Stimulated activated naive CD8-positive, alpha-beta T cell treated with anti-CD3 and anti-CD28 coated beads, Interleukin-15, Interleukin-2, amounts not matched to agents 100 U/mL and 50 U/mL, for 24 hours (primary cell): ENCODE data around the gene MBP.

ENCODE experiments used
- ATAC-seq: fragments of 150-1000 bp; cut with Tn5 transposase; one replicate; pipeline ENCODE4 v1.10.0; 2021
- DNase-seq: peaks from one replicate; pipeline ENCODE4 v3.0.0; 2021

MBP gene

DNA sequence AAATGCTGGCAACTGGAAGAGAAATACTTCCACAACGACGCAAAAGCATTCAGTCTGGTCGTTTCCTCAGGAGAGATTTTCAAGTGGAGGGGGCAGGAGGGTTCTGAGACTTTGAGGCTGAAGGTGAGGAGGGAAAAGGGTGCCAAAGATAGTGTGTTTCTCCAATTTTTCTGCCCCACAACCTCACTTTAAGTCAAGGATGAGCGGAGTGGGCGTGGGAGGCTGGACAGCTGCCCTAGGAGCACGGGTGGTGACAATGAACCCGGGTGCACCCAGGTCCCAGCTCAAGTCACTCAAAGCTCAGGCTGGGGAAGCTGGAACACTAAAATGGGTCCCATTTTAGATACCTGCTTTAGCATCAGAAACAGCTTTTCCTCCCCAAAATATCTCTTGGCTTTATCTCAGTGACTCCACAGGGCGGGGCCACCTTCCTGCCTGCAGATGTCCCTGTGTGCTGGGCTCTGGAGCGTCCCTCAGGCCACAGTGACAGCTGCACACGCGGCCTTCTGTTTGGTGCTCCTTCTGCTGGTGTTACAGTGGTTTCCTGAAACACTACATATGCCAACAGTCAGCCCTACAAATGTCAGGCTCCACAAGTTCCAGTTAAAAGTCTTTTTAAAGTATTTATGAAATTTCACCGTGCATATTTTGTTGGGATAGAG lies 1.4 kb upstream of the MBP start:
- no peak for ATAC-seq
- DNase-seq: no peak

DNA sequence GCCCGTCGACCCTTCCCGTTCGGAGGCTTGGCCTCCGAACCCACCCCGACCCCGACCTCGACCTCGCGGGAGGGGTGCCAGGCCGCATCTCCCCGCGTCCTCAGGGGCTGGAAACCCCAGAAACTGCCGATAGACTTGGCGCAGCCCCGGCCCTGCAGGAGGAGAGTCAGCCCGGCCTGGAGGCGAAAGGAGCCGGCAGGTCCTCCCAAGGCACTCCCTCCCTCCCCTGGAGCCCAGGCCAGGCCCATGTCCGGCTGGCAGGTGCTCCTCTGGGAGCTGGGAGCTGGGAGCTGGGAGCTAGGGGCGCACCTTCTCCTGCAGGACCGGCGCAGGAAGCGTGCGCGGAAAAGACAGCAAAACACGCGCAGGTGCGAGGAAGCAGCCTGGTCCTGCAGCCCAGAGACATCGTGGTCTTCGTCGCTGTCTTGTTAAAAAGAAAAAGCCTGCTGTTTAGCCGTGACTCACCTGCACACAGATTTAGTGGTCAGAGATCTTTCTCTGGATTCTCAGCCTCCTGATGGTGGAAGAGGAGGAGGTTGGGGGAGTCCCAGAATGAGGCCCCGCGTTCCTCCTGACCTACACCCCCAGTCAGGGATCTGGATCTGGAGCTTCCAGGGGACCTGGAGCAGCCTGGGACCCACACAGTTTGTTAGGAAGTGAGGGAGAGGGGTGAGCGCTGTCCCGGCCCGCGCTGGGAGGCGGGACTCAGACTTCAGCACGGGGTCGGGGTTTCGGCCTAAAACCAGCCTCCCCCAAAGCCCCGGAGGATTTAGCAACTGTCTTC lies 660 bp upstream of the MBP start:
- DNase-seq: no peak

DNA sequence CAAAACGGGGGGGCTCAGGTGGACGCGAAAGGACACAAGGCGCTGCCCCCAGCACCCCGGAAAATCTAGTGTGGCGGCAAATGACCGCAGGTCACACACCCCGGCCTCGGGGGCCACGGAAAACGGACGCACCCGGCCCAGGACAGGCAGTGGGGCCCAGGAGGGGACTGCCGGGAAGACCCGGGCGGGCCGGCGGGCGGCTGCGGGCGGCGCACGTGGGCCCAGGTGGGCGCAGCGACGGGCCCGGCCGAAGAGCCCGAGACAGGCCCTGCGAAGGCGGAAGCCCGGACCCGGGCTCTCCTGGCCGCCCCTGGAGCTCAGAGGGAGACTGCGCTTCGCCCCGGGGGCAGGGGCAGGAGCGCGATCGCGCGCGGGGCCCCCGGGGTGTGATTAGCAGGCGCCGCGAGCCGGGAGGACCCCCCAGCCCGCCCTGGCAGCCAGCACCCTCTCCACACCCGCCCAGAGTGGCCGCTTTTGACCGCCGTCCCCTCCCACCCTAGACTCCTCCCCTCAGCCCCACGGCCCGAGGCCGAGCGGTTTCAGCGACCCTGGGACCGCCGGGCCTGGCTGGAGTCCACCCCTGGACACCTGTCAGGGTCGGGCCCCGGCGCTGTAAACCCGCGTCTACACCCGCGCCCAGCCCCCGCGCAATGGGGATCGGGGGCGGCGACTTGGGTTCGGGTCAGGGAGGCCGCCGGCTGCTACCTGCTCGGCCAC lies 773 bp downstream of the MBP start:
- DNase-seq: peak; percentile 64
- peak; percentile 52 for ATAC-seq

More for the DNA sequence above, 660 bp upstream of the MBP start:
- ATAC-seq: no peak

DNA sequence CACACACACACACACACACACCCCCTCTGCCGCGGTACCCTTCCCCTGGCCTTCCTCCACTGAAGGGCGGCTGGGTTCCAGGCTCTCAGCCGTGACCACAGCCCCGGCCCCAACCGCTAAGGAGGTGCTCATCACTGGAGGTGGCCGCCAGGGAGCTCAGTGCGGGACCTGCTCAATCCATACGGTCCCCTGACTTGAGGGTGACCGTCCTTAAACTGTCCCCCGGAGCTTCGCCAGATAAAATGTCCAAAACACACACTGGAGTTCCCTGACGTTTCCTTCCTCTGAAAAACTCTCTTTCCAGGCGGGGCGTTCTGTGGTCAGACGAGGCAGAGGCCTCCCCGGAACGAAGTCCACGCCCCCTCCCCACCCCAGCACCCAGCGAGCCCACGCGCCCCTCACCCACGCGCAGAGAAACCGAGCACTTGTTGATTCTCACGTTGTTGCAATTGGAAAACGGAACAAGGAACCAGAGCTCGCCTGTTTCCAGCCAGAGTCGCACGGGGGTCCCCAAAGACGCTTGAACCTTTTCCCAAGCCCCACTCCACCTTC lies 1.4 kb downstream of the MBP start:
- ATAC-seq: peak; percentile 42
- peak; percentile 67 for DNase-seq

DNA sequence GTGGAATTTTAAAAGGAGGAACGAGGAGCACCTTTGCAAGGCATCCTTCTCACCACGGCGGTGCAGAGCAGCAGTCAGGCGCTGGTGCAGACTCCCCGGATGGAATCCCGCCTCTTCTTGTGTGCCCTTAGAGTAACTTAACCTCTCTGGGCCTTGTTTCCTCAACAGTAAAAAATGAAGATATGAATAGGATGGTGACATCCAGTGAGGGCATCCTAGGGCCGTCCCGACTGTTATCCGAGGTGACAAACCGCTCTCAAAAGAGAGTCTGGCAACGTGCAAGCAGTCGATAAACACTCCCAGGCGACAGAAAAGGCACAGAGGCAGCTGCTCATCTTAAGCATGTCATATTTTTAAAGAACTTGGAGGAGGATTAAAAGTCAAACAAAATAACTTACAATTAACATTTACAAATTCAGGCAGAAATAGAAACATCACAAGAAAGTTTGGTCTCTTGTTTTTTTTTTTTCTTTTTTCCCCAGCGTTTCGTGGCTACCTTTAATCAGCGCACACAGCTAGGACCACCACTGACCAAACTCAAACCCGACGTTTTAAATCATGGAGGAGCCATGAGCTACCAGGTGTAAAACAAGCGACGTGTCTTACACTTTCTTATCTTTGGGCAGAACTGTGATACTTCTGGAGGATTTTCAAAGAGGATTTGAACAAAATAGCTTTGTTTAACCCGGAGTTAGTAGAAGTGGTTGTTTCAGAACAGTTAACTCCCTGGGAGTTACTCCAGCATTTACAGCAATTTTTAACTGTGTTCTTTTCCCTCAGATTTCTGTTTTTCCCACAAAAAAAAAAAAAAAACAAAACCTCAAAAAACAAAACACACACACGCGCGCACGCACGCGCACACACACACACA lies 2.1 kb downstream of the MBP start:
- DNase-seq (no peak), ATAC-seq (no peak)

DNA sequence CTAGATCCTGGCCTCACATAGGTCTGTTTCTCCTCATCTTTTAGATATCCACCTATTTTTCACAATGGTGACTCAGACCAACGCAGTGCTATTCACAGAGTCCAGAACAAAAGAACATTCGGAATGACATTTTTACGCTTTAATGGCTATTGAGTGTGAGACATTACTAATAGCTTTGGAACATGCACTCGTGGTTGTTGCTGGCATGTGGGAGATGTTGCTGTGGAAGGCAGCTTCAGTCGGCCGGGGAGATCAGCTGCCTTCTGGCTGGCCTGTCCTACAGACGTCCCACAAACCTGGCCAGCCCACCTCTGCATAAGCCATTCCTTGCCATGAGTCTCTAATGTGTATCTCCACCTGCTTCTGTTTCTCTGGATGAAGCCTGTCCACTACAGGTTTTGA lies 3.4 kb downstream of the MBP start:
- ATAC-seq (no peak), DNase-seq (no peak)

DNA sequence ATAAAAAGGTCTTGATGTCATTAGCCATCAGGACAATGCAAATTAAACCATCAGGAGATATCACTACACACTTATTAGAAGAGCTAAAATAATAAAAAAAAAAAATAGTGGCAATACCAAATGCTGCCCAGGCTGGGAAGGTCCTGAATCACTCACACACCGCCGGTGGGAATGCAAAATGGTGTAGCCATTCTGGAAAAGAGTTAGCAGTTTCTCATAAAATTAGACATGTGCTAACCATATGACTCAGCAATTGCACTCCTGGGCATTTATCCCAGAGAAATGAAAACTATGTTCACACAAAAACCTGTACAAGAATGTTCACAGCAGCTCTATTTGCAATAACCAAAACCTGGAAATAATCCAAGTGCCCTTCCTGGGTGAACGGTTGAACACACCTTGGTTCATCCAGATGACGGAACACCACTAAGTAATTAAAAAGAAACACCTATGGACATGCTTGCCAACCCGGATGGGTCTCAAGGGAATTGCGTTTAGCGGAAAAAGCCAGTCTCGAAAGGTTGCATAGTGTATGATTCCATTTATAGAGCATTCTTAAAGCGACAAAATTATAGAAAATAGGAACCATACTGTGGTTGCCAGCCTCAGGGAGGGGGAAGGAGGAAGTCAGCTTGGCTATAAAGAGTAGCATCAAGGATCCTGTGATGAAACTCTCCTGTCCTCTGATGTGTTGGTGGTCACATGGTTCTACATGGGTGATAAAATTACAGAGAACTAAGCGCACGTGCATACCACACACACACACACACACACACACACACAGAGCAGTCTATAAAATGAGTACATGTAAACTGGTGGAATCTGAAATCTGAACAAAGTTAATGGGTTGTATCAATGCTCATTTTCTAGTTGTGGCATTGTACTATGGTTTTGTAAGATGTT lies 4.6 kb downstream of the MBP start:
- DNase-seq: no peak
- peak; percentile 36 for ATAC-seq

DNA sequence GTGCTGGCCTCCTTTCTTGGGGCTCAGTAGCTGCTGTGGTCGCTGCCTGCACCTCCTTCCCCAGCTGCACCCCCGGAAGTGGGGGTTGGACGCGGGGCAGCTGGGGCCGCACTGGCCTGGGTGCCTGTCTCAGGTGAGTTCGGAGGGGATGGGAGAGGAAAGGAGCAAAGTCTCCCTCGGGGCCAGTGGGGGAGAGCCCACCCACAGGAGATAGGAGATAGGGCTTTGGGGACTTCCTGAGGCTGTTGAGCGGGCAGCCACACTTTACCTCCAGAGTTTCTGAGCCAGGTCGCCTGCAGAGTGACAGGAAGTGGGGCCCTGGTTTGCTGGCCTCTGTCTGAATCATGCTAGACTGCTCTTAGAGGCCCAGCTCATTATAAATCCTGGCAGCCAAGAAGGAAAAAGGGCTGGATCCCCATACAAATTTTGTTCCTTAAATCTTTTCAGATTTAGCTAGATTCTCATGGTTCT lies 8.1 kb downstream of the MBP start:
- DNase-seq: peak; percentile 70

DNA sequence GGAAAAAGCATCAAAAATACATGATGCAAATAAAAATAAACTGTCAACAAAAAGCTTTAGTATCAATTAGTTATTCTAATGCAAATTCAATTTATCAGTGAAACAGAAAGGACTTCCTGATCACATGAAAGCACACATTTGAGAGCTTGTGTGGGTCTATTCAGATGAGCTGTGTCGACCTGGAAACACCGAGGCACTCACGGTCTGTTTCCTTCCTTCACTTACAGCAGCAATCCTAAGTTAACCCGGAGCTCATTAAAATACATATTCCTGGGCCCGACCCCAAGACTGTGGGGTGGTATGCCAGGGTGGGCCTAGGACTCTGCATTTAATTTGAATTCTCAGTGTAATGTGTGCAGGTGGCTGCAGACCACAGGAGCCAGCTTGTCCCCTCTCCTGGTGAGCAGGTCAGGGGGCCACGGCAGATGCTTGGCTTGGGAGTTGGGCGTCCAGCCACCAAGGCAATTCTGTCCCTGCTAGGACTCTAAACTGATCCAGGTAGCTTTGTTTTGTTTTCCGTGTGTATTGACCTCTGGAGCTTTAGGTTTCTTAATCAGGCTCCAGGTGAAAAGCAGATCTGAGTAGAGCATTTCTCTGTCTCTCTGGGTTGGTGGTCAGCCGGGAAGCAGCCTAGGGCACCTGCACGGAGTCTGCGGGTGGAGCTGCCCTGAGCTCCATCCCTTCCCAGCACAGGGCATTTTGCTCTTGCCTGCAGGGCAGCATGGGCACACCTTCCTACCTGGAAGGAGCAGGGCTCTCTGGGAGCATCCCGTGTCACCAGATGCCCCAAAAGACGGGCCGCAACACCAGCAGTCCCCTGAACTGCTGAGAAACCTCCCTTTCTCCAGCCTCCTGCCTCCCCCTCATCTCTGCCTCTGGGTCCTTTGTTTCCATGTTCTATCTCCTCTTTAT lies 9.0 kb downstream of the MBP start:
- ATAC-seq (no peak), DNase-seq (no peak)

More for the DNA sequence above, 8.1 kb downstream of the MBP start:
- ATAC-seq: peak; percentile 89

DNA sequence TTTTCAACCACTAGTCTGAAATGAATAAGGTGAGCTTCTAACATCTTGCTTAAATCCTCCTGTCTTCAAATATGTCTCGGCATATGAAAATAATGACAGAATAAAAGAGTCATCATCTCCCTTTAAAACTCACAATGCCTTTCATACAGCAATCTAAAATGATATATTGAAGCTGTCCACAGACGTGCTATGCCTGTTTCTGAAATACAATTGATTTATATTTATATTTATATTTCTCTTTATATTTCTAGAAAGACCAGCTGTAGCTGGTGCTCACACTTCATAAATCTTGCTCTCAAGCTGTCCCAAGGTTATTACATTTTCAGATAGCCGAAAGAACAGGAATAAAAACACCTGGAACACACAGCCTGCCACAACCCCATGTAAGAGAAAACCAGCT lies 11.1 kb downstream of the MBP start:
- DNase-seq: no peak
- ATAC-seq: no peak

DNA sequence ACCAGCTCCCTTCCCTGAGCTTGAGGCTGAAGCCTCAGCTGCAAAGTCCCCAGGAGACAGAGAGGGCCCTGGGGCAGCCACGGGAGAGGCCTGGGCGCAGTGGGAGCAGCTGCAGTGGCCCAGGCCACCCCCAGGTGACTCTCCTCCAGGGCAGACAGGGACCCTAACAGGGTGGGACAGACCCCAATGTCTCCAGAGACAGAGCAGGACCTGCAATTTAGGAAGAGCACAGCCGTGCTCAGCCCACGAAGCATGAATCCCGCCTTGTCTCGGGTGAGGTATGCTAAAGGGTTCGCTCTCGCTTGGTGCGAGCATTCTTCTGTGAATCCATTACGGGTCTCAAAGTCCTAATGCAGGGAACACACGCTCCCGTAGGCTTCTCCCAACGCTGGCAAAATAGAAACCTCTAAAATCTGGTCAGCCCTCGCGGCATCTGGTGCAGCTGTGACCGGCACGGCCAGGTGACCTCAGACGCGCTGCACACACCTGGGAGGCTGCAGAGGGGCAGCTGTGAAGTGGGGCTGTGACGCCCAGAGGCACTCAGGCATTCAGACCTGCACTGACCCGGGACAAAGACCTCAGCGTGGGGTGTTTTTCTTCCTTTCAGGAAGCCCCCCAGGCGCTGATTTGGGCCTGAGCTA lies 12.6 kb downstream of the MBP start:
- DNase-seq (no peak), ATAC-seq (no peak)

DNA sequence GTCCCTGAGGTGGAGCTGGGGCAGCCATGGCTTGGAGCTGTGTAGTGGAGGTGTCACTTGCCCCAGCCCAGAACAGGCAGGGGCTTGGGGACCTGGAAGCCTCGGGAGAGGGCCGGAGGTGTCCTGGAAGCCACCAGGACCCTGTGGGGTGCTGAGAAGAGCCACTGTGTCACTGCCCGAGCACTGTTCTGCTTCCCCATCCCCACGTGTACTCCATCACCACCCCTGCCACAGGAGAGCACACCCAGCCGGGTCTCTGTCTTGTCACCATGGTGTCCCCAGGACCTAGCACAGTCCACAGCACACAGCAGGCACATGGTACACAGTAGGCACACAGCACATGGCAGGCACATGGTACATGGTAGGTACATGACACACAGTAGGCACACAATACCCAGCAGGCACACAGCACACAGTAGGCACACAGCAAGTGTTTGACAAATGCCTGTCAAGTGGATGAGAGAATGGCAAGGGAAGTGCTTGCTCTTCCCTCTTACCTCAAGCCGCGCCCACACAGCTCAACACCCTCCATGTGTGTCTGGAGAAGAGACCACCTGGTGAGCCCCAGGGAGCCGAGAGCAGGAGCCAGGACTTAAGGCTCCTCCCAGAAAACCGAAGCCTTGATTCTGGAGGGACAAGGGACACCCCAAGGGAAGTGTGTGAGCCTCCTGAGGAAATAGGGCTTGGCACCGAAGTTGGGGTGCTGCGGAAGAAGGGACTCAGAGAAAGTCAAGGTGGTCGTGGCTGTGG lies 13.3 kb downstream of the MBP start:
- DNase-seq (no peak), ATAC-seq (no peak)

DNA sequence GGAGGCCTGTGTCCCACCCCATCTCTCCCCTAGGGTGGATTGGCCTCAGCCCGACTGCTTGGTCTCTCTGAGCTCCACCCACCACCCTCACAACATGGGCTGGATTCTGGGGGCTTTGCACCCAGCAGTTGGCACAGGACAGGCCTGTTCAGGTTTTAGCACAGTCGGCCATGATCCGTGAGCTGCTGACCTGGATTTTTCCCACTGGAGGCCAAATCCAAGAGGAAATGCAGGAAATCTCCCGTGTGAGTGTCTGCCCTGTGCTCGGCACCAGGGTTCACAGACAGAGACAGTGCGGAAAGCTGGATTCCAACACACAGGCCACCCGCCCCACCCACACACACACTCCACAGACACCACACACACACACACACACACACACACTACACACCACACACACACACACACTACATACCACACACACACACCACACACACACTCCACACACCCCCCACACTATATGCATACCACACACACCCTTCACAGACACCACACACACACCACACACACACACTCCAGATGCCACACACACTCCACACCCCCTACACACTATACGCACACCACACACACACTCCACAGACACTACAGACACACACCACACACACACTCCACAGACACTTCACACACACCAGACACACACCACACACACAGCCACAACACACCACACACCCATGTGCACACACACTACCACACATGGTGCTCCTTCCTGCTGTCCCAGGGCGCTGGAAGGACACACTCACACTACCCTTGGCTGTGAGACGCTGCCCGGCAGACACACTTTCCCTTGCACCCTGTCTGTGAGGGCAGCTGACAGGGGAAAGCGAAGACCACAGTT lies 14.1 kb downstream of the MBP start:
- no peak for DNase-seq
- no peak for ATAC-seq

DNA sequence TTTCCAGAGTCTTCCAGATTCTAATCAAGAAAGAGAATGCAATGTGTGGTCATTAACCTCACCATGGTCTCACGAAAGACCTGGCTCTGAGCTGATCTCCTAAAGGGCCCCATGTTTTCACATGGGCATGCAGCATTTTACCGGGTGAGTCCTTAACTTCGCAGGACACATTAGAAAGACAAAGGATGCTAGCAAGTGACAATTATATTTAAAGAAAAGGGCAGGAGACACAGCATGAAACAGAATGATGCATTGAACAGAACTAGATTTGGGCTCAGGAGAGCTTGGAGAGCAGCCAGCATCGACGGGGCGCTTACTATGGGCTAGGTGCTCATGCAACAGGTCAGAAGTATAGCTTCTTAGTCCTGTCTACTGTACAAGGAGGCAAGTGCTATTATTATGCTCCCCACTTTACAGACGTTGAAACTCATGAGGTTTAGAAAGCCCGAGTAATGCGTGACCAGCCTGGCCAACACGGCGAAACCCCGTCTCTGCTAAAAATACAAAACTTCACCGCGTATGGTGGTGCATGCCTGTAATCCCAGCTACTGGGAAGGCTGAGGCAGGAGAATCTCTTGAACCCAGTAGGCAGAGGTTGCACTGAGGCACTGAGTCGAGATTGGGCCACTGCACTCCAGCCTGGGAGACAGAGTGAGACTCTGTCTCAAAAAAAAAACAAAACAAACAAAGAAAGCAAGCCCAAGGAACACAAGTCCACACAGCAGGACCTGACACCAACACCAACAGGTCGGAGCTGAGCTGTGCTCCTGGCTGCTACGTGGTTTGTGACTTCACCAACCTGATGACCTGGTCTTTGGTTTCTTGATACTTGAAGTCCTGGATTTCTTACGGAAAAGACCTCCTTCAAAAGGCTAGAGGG lies 16.1 kb downstream of the MBP start:
- no peak for DNase-seq
- no peak for ATAC-seq

DNA sequence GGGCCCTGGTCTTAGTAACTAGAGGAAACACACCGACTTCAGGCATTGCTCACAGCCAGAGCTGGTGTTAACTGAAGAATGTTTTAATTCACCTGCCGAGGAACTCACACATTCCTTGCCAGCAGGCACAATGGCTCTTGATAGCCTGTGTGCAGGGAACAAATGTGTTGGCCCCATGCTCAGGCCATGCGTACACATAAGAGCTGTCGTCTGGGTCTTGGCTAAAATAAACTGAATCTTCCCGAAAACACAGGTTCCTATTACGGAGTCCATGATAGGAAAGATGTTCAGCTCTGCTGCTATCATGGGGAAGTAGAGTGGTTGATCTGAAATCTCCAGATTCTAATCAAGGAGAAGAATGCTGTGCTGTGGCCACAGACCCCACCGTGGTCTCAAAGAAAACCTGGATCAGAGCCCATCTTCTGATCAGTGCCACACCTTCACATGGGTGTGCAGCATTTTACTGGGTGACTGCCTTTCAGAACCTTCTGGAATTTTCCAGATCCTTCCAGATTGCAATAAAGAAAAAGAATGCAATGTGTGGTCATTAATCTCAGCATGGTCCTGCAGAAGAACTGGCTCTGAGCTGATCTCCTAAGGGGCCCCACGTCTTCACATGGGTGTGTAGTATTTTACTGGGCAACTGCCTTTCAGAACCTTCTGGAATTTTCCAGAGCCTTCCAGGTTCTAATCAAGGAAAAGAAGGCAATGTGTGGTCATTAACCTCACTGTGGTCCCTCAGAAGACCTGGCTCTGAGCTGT lies 17.2 kb downstream of the MBP start:
- ATAC-seq: no peak
- DNase-seq: no peak
